IMR-90 (cell line): Measurements from ENCODE around the gene KDSR. TPM values are rescaled to one million over a fixed set of nuclear protein-coding genes. Genes with fewer than 3 reads are reported as not detected.

ENCODE experiments used
- ATAC-seq: fragments of 200-7000 bp; cut with Tn5 transposase; 2 replicates; pipeline ENCODE4 v1.9.1; 2020; ENCODE audit warnings: low read depth, mild to moderate bottlenecking, moderate library complexity
- BruUV-seq: library from RNA; stranded (reverse); fragments of 400-500 nt; replicated peaks from 2 replicates; lab custom pipeline; 2021; lab: Mats Ljungman, UMichigan
- CTCF ChIA-PET: fragments of 300-600 bp; formaldehyde crosslinking; extraction: SDS; loops from one replicate; lab custom pipeline; 2021; ENCODE audit warnings: antibody characterized with exemption; lab: Yijun Ruan, JAX
- POLR2A ChIA-PET: fragments of 300-600 bp; sonication (Branson Sonifier 250); formaldehyde crosslinking; loops from one replicate; lab custom pipeline; 2022; ENCODE audit warnings: antibody characterized with exemption; ENCODE audit not compliant: unreplicated experiment; lab: Charles Lee
- DNase-seq: peaks from one replicate; pipeline ENCODE4 v3.0.0; 2013
- H2AFZ ChIP-seq: replicated peaks from 2 replicates; pipeline ENCODE3; 2013; ENCODE audit warnings: low read length, mild to moderate bottlenecking; ENCODE audit not compliant: poor library complexity
- H2AK5ac ChIP-seq: 2 replicates; pipeline ENCODE4 v1.6.1; 2013; ENCODE audit warnings: low read depth, low read length, inconsistent platforms
- H2AK9ac ChIP-seq: replicated peaks from 2 replicates; pipeline ENCODE3; 2013; ENCODE audit warnings: mild to moderate bottlenecking, low read depth, low read length, moderate library complexity; ENCODE audit not compliant: poor library complexity
- H2BK120ac ChIP-seq: 2 replicates; pipeline ENCODE4 v1.6.1; 2013; ENCODE audit warnings: low read depth, low read length, inconsistent platforms
- H2BK15ac ChIP-seq: 3 replicates; pipeline ENCODE4 v1.6.1; 2013; ENCODE audit warnings: low read depth, low read length, inconsistent platforms
- H2BK20ac ChIP-seq: 2 replicates; pipeline ENCODE4 v1.6.1; 2013; ENCODE audit warnings: low read depth, mild to moderate bottlenecking, inconsistent platforms, low read length, moderate library complexity
- H2BK5ac ChIP-seq: 2 replicates; pipeline ENCODE4 v1.6.1; 2013; ENCODE audit warnings: mild to moderate bottlenecking, low read depth, low read length, inconsistent platforms; ENCODE audit not compliant: poor library complexity, severe bottlenecking
- H3K14ac ChIP-seq: replicated peaks from 2 replicates; pipeline ENCODE4 v1.6.1; 2013; ENCODE audit warnings: low read depth, low read length, inconsistent platforms
- H3K18ac ChIP-seq: 2 replicates; pipeline ENCODE4 v1.6.1; 2013; ENCODE audit warnings: low read depth, low read length, control low read depth
- H3K23ac ChIP-seq: 2 replicates; pipeline ENCODE4 v1.6.1; 2013; ENCODE audit warnings: low read depth, low read length, inconsistent platforms
- H3K27ac ChIP-seq: 2 replicates; pipeline ENCODE4 v1.5.1; 2013; ENCODE audit warnings: mild to moderate bottlenecking, control low read depth, low read length; ENCODE audit not compliant: insufficient read depth
- H3K27me3 ChIP-seq: 2 replicates; pipeline ENCODE4 v1.6.1; 2013; ENCODE audit warnings: low read length; ENCODE audit not compliant: control insufficient read depth, insufficient read depth
- H3K36me3 ChIP-seq: 2 replicates; pipeline ENCODE4 v1.6.1; 2013; ENCODE audit warnings: low read length, mixed read lengths; ENCODE audit not compliant: control insufficient read depth, insufficient read depth
- H3K4ac ChIP-seq: 2 replicates; pipeline ENCODE4 v1.6.1; 2013; ENCODE audit warnings: low read depth, low read length, inconsistent platforms
- H3K4me1 ChIP-seq: 2 replicates; pipeline ENCODE4 v1.6.1; 2013; ENCODE audit warnings: low read length, mixed read lengths; ENCODE audit not compliant: control insufficient read depth, insufficient read depth
- H3K4me2 ChIP-seq: 2 replicates; pipeline ENCODE4 v1.6.1; 2013; ENCODE audit warnings: low read depth, mild to moderate bottlenecking, control low read depth, low read length, moderate library complexity
- H3K4me3 ChIP-seq: 2 replicates; pipeline ENCODE4 v1.5.1; 2013; ENCODE audit warnings: low read depth, mild to moderate bottlenecking, control low read depth, low read length, moderate library complexity; ENCODE audit not compliant: insufficient read depth
- H3K56ac ChIP-seq: 2 replicates; pipeline ENCODE4 v1.6.1; 2013; ENCODE audit warnings: low read length, inconsistent platforms; ENCODE audit not compliant: insufficient read depth; ENCODE audit errors: extremely low read depth
- H3K79me1 ChIP-seq, 2 experiments: 2 replicates each; pipeline ENCODE4 v1.6.1; 2013; ENCODE audit warnings: low read length in 2 of 2, inconsistent platforms in 1 of 2, low read depth in 1 of 2
- H3K9ac ChIP-seq: 2 replicates; pipeline ENCODE4 v1.6.1; 2013; ENCODE audit warnings: low read depth, low read length, control low read depth
- H3K9me1 ChIP-seq: 2 replicates; pipeline ENCODE4 v1.6.1; 2013; ENCODE audit warnings: low read length, inconsistent platforms; ENCODE audit not compliant: insufficient read depth
- H3K9me3 ChIP-seq: 2 replicates; pipeline ENCODE4 v1.6.1; 2013; ENCODE audit warnings: low read length; ENCODE audit not compliant: control insufficient read depth, insufficient read depth
- H4K20me1 ChIP-seq: 2 replicates; pipeline ENCODE4 v1.6.1; 2013; ENCODE audit warnings: low read length, inconsistent platforms; ENCODE audit not compliant: insufficient read depth
- H4K5ac ChIP-seq: 2 replicates; pipeline ENCODE4 v1.6.1; 2013; ENCODE audit warnings: mild to moderate bottlenecking, low read depth, low read length, control low read depth
- H4K8ac ChIP-seq, 2 experiments: 2 replicates each; pipeline ENCODE4 v1.6.1; 2013; ENCODE audit warnings: low read depth in 2 of 2, low read length in 2 of 2, control low read depth in 1 of 2, inconsistent platforms in 1 of 2
- H4K91ac ChIP-seq: 2 replicates; pipeline ENCODE4 v1.6.1; 2013; ENCODE audit warnings: low read depth, low read length, inconsistent platforms; ENCODE audit not compliant: insufficient read depth
- BHLHE40 ChIP-seq: fragments of 150-350 bp; IDR thresholded peaks from 2 replicates; pipeline ENCODE4 v1.6.1; 2016; ENCODE audit warnings: mild to moderate bottlenecking, low read depth, low read length
- CTCF ChIP-seq: conservative IDR thresholded peaks from 2 replicates; pipeline ENCODE4 v1.5.1; 2012; ENCODE audit warnings: mild to moderate bottlenecking, low read depth, low read length, improper control_type of control experiment
- MAFK ChIP-seq: IDR thresholded peaks from 2 replicates; pipeline ENCODE4 v1.6.1; 2012; ENCODE audit warnings: low read depth, low read length, improper control_type of control experiment
- MXI1 ChIP-seq: IDR thresholded peaks from 2 replicates; pipeline ENCODE4 v1.6.1; 2012; ENCODE audit warnings: low read depth, mild to moderate bottlenecking, low read length, moderate library complexity, borderline replicate concordance
- RCOR1 ChIP-seq: IDR thresholded peaks from 2 replicates; pipeline ENCODE4 v1.6.1; 2012; ENCODE audit warnings: mild to moderate bottlenecking, low read length, improper control_type of control experiment; ENCODE audit not compliant: insufficient replicate concordance
- WGBS, 2 experiments: methylation state at CpG; one replicate each; pipeline versions ENCODE4 v1.1.5 to v1.1.7; 2013; ENCODE audit warnings: missing lambda C conversion rate in 2 of 2; ENCODE audit not compliant: insufficient read length in 1 of 2; ENCODE audit errors: extremely low coverage in 2 of 2; 5-methylcytosine and 5-hydroxymethylcytosine counted together
- dilution Hi-C: fragments of 300-500 bp; cut with HindIII; formaldehyde crosslinking; loops from one replicate; pipeline ENCODE4 v1.14.3; 2018; ENCODE audit warnings: low sequenced_read_pairs; ENCODE audit not compliant: unreplicated experiment
- in situ Hi-C: fragments of 300-500 bp; cut with MboI; formaldehyde crosslinking; loops from 3 replicates; pipeline ENCODE4 v1.14.3; 2019; ENCODE audit warnings: low sequenced_read_pairs, inconsistent platforms, mixed read lengths
- intact Hi-C: fragments of 100-400 bp; cut with micrococcal nuclease; formaldehyde crosslinking; loops from 2 replicates; pipeline ENCODE4 v1.10.0; 2022
- polyA plus RNA-seq, 3 experiments: library from polyadenylated mRNA; depleted of rRNA; stranded (reverse); fragments of >200 nt; gene quantifications; 2 replicates each; pipeline ENCODE4 v1.2.3, GENCODE V29; 2012; ENCODE audit warnings: low replicate concordance in 1 of 3
- total RNA-seq: library from RNA; depleted of rRNA; stranded (reverse); fragments of >200 nt; gene quantifications from 2 replicates; pipeline ENCODE4 v1.2.3, GENCODE V29; 2012
- TF ChIP-seq, protein P1 (sequence below): fragments of 150-350 bp; IDR thresholded peaks from 2 replicates; pipeline ENCODE4 v1.6.1; 2016; ENCODE audit warnings: low read depth, mild to moderate bottlenecking, low read length, moderate library complexity, borderline replicate concordance

Gene KDSR
- total and polyA plus RNA-seq, 2 of the 4 experiments (the other 2 are of a cell fraction) = 21.5 to 21.9 TPM

- H3K4me2 ChIP-seq = no peak overlapping the region
- H3K14ac ChIP-seq = no peak overlapping the region
- no peak overlapping the region for H3K9ac ChIP-seq
- H2AK5ac ChIP-seq = no peak overlapping the region
- no TSS peak for BruUV-seq
- no peak overlapping the region for H2BK20ac ChIP-seq
- no peak overlapping the region for H3K27ac ChIP-seq
- peaks cover 8% of the 10 kb centered on the region for H3K4me1 ChIP-seq
- in situ Hi-C loops (loop anchor here (5.0 kb wide), 1 partner anchor 185 kb away; no protein-coding TSS in a partner anchor), dilution Hi-C loops (no loop called here), intact Hi-C loops (loop anchor here (5.0 kb wide), 1 partner anchor 80 kb away; no protein-coding TSS in a partner anchor)
- no peak for DNase-seq
- no peak overlapping the region for H4K91ac ChIP-seq
- H3K9me1 ChIP-seq = no peaks in the 10 kb centered on the region
- no peaks in the 10 kb centered on the region for H4K20me1 ChIP-seq
- no peak overlapping the region for H2BK5ac ChIP-seq
- H3K23ac ChIP-seq = no peak overlapping the region
- ChIA-PET CTCF (interaction anchor here (1.3 to 1.7 kb wide), 3 partner anchors 193 to 301 kb away, joined by 3 to 6 read pairs (median 3); no protein-coding TSS in a partner anchor), POLR2A (no interaction called here)
- peaks cover 18% of the 10 kb centered on the region for H3K27me3 ChIP-seq
- WGBS, 2 experiments = 75% methylated on average over 8 of the region's 10 CpGs; no CpG with 5 or more reads in 1 of the 2 experiments
- H3K4me3 ChIP-seq = no peak overlapping the region
- H2BK120ac ChIP-seq = no peak overlapping the region
- TF ChIP-seq MAFK (no peak), CTCF (no peak), RCOR1 (no peak), BHLHE40 (no peak), MXI1 (no peak)
- TF ChIP-seq, protein P1, sequence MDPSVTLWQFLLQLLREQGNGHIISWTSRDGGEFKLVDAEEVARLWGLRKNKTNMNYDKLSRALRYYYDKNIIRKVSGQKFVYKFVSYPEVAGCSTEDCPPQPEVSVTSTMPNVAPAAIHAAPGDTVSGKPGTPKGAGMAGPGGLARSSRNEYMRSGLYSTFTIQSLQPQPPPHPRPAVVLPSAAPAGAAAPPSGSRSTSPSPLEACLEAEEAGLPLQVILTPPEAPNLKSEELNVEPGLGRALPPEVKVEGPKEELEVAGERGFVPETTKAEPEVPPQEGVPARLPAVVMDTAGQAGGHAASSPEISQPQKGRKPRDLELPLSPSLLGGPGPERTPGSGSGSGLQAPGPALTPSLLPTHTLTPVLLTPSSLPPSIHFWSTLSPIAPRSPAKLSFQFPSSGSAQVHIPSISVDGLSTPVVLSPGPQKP = no peak
- H3K9me3 ChIP-seq = no peaks in the 10 kb centered on the region
- no peak overlapping the region for H4K8ac ChIP-seq
- no peaks in the 10 kb centered on the region for H3K36me3 ChIP-seq
- H3K18ac ChIP-seq = no peak overlapping the region
- no peak overlapping the region for H4K5ac ChIP-seq
- H3K4ac ChIP-seq = no peak overlapping the region
- no peak overlapping the region for H2AFZ ChIP-seq
- no peak overlapping the region for H2AK9ac ChIP-seq
- no peak overlapping the region for H3K56ac ChIP-seq
- no peak for ATAC-seq
- peaks cover 0 to 4% of the 10 kb centered on the region in 2 experiments; a peak in 1 of 4 replicates for H3K79me1 ChIP-seq
- no peak overlapping the region for H2BK15ac ChIP-seq
Measured at GRCh38 chr18:63317556-63317946, 49.5 kb downstream of the KDSR start.
